GM20431 (cell line): ENCODE measurements around the gene GLT6D1.
"Not testable (repeated sequence)": the region's sequence is repeated elsewhere in the genome, so short reads cannot be mapped to it uniquely, and the experiment has no call there.

Source experiments
- in situ Hi-C: fragments of 300-500 bp; cut with MseI, MboI; formaldehyde crosslinking; loops from one replicate; pipeline ENCODE4 v1.15.0; 2020; ENCODE audit warnings: low sequenced_read_pairs; ENCODE audit not compliant: unreplicated experiment

GLT6D1 gene, protein sequence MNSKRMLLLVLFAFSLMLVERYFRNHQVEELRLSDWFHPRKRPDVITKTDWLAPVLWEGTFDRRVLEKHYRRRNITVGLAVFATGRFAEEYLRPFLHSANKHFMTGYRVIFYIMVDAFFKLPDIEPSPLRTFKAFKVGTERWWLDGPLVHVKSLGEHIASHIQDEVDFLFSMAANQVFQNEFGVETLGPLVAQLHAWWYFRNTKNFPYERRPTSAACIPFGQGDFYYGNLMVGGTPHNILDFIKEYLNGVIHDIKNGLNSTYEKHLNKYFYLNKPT

DNA sequence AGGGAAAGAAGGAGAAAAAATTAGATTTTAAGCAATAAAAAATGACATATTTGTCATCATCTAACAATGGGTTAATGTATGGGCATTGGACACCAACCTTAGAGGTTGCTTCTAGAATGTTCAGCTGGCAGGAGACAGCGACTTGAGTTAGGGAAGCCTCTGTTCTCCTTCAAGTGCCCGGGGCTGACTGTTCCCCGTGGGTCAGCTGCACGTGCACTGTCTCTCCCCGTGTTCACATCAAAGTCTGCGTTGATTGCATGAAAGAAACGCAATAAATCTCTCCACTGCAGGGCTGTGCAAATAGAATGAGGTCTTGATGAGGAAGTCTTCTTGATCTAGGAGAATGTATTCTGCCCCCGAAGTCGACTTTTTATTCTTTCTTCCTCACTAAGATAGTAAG lies at the start of gene GLT6D1:
GLT6D1 (minus strand) TSS at position 345 of the 400 bp plus-strand sequence. CDS start 353 bp downstream, outside the sequence.
- in situ Hi-C loops, result no loop called here

DNA sequence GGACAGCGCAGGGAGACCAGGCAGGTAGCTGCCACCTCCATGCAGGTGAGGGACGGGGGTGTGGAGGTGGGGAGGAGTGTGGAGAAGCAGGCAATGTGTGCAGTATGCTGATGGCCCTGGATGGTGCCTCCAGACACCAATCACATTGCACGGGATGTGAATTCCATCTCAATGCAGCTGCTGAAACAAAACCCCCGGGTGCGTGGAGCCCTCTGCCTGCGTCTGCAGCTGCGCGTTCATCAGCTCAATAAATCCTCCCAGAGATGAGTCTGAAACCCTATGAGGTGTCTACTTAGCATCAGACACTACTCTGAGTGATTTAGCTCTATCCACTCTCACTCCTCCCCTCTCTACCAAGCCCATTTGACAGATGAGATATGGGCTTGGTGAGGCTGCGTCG lies 49.7 kb upstream of the GLT6D1 start:
- in situ Hi-C loops, result no loop called here

DNA sequence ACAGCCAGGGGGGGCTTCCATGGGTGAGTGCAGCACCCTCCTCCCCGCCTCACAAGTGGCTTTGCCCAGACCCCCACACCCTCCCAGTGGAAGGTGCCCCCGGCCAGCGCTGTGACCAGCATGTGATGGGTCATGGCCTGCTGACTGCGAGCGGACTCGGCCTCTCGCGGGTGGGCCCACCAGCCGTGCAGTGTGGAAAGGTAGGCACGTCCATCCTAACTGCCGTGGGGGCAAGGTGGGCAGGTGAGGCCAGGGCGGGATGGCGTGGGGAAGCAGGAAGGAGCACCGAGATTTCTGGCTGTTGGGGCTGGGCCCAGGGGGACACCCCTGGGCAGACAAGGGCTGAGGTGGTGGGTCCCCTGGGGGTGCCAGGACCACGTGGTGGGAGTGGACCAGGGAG lies 47.9 kb upstream of the GLT6D1 start:
- in situ Hi-C loops, result no loop called here

DNA sequence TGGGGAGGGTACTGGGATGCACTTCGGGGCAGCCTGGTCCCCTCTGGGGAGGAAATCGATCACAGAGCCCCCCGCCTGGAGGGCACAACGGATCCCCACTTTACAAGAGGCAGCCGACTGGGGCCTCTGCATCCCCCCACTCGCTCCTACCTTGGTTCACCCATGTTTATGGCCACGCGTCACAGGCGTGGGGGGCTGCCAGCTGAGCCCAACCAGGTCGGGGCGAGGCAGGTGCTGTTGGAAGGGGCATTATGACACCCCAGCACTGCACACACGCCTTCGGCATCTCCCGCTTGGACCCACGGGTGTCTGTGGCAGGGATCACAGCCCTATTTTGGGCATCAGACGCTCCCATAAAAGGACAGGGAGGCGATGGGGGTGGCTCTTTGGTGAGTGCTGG lies 45.4 kb upstream of the GLT6D1 start:
- in situ Hi-C loops, result no loop called here

DNA sequence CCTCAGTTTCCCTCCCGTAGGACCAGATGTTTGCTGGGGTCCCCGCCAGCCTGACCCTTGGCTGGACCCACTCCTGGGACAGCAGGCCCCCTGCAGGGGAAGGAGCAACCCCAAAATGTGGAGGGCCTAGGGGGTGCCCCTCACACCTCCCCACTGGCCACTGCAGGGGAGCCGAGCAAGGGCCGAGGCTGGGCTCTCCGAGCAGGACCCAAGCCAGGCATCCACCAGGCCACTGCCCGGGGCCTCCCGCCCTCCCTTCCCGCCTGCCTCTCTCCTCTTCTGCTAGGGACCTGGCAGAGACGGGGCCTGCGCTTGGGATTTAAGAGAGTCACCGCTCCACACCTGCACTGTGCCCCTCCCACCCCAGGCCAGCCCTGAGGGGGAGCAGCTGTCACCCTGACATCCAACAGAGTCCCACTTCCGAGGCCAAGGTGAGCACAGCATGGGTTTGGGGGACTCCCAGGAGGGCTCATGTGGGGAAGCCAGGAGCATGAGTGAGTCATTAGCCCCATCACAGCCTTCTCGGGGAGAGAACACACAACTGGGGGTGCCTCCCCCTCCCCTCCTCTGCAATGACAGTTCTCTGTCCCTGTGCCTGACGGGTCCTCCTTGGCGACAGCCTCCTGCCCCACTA lies 44.2 kb upstream of the GLT6D1 start:
- in situ Hi-C loops, result no loop called here

DNA sequence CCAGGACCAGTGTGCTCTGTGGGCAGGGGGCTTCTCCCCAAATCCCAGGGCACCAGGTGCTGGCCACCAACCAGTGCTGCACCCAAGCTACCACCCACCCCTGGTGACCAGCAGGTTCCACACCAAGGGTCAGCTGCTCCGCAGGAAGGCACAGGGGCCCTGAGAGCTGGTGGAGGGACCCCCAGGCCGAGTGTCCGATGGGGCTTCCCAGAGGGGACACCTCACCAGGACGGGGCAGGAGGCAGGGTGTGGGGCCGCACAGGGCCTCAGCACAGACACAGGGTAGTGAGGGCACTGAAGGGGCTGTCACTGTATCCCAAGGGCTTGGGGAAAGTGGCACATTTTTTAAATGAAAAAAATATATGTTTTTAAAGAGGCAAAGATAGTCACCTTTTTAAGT lies 41.8 kb upstream of the GLT6D1 start:
- in situ Hi-C loops, result no loop called here

DNA sequence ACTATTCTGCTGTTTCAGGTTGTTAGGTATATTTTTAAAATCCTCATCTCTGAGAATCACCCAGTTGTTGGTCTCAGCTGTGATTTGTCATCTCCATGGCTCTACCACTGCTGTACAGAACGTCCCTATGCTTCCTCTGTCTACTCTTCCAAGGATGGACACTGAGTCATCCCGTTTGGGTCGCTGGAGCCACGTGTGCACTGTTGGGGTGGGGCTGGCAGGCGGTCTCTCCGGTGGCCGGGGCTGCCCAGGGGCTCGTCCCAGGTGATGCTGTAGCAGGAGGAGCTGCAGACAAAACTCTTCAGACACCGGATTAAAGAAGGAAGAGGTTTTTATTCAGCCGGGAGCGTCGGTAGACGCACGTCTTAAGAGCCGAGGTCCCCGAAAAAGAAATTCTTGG lies 40.7 kb upstream of the GLT6D1 start:
- in situ Hi-C loops, result no loop called here

DNA sequence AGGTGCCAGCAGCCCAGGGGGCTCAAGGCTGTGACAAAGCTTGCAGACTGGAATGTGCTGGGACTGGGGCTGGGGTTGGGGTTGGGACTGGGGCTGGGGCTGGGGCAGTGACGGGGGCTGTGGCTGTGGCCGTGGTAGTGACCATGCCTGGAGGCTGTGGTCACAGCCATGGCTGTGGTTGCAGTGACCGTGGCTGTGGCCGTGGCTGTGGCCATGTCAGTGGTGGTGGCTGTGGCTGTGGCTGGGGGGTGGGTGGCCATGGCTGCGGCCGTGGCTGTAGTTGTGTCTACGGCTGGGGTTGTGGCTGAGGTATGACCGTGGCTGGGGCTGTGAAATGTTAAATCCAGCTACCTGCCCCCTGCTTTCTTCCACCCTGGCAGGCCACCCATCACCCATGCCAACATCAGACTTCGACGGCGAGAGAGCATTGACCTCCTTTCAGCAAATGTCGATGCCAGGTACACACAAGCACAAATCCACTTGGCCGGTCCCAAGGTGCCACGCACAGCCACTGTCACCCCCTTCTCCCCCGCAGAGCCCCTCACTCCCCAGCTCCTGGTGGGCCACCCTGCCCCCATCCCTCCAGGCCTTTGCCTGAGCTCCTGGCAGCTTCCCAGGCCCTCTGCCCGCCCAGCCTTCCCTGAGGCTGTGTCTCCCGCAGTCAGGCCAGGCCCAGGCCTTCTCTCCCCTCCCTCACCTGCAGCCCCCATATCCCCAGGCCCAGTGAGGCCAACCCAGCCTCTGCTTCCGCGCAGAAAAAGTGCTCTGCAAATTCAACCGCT lies 39.1 kb upstream of the GLT6D1 start:
- in situ Hi-C loops, result no loop called here

DNA sequence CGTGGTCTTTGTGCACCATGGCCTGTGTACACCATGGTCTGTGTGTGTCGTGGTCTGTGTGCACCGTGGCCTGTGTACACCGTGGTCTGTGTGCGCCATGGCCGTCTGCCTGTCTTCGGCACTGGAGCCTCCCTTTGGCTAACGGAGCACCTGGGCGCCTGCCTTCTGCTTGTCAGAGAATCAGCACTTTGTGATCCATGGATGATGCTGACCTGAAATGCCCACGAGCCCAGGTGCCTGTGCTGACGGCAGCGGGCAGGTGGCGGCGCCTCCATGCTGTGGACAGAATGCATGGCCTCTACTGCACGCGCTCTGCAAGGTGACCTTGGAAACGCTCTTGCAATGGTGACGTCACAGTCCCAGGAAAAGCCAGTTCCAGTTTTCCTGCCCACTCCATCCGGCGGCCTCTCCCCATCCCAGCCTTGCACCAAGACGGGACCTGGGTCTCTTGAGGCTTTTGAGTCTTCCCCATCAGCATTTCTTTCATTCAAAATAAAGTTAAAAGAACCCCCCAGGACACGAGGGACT lies 38.4 kb upstream of the GLT6D1 start:
- in situ Hi-C loops, result no loop called here

DNA sequence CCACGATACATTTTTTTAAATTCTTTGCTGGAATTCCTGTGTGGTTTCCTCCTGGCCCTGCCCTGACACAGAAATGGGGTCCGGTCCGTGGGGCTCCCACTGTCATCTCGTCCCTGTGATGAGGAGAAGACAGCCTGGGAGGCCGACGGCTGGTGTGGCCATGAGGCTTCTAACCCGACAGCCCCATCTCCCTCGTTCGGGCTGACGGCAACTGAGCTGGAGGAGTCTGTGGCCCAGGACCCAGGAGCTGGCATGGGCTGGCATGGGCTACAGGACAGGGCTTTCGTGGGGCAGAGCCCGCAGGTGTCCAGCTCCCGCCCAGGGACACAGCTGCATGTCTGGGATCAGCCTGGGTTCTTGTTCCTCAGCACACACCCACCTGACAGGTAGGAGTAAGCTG lies 37.6 kb upstream of the GLT6D1 start:
- in situ Hi-C loops, result no loop called here

DNA sequence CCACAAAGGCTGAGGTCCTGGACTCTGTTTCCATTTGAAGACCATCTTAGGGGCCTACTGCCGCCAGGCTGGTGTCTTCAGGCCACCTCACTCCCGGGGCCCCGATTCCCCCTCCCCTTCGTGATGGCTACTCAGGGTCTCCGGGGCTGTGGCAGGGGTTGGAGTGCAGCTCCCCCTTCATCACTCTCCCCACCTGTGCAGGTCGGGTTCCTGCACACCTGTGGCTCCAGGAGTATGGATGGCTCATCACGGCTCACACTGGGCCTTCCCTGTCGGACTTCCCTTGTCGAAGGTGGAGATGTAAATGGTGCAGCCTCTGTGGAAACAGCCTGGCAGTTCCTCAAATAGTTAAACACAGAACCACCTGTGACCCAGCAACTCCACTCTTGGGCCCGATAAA lies 35.6 kb upstream of the GLT6D1 start:
- in situ Hi-C loops, result no loop called here

DNA sequence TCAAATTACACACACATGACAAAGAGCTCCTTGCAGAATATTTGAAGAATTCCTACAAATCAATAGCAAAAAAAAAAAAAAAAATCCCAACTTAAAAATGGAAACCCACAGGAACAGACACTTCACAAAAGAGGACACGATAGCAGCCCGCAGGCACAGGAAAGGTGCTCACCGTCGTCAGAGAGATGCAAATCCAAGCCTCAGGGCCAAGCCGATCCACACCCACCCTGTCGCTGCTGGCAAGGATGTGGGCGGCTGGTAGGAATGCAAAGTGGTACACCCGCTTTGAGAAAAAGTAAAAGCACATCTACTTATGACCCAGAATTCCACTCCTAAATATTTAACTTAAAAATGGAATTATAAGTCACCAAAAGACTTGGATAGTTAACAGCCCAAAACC lies 34.6 kb upstream of the GLT6D1 start:
- in situ Hi-C loops, result no loop called here

DNA sequence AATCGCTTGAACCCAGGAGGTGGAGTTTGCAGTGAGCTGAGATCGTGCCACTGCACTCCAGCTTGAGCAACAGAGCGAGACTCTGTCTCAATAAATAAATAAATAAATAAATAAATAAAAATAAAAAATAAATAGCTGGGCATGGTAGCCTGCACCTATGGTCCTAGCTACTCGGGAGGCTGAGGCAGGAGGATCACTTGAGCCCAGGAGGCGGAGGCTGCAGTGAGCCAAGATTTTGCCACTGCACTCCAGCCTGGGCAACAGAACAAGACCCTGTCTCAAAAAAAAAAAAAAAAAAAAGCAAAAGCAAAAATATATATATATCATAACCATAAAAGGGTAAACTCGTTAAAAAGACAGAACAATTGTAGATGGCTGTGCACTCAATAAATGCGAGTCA lies 33.4 kb upstream of the GLT6D1 start:
- in situ Hi-C loops, result not testable (repeated sequence)

DNA sequence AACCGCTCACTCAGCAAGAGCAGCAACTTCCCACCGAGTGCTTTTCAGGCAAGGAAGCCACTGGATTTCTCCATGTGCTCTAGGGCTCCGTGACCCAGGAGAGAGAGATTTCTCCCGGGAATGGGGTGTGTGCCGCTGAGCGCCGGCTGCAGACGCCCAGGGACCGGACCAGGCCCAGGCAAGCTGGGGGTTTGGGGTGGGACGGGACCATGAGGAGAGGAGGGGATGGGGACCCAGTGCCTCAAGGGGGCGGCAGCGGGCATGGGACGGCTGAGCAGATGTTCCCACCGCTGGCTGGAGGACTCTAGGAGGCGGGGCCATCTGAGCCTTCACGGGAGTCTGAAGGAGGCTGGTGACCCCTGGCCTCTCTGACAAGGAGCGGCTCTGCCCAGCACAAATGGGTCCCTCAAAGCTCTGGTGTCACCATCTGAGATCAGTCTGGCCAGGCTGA lies 32.3 kb upstream of the GLT6D1 start:
- in situ Hi-C loops, result no loop called here

DNA sequence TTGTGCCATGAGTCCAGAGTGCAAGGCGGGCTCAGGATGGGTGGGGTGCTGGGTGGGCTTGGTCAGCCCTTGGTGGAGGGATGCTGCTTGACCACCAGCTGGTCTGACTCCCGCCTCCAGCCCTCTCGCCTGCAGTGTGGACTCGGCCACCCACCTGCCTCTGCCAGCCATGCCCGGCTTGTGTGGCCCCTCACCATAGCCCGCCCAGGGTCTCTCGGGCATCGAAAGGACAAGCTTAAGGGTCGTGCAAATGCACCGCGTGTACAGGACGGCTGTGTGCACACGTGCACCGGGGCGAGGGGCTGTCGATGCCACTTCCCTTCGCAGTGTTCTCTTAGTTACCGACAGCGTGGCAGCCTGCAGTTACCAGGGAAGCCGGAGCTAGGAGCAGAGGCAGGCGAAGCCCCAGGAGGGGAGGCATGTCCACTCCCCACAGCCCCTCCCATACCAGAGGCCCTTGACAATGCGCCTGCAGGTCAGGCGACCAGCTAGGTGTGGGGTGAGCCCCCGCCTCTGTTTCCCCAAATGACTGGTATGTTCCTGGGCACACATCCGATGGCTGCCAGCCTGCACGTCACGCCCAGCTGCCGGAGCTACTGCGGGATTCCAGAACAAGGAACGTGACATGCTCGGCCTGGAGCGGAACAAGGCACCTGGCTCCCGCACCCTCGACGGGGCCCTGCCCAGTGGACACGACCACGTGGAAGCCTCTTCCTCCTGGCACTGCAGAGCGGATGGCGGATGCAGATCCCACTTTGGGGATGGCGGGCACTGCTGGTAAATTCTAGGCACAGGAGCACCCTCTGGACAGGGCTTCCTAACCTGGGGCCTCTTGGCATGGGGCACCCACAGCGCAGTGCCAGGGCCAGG lies 31.6 kb upstream of the GLT6D1 start:
- in situ Hi-C loops, result no loop called here

DNA sequence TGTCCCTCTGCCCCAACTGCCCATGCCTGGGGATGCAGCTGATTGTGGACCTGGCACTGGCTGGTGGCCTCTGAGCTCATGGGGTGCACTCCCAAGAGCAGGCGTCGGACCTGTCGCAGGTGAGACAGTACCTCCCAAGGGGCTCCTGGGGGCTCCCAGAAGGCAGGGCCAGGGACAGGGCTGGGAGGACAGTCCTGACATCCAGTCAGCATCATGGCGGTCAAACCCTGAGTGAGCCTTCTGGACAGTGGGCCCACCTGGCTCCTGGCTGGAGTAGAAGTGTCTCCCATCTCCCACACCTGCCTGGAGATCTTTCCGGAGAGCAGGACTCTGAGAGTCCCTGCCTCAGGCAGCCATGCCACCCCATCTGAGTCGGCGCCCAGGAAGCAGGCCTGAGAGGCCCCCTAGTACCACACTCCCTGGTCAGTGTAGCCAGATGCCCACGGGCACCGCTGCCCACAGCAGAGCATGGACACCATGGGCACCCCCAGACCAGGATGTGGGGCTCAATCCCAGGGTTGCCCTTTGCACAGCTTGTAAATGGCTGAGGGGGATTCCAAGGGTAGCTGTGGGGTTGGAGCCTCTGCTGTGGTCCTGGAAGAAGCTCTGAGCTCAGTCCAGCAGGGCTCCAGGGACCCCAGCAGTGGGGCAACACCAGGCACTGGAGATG lies 30.4 kb upstream of the GLT6D1 start:
- in situ Hi-C loops, result no loop called here

DNA sequence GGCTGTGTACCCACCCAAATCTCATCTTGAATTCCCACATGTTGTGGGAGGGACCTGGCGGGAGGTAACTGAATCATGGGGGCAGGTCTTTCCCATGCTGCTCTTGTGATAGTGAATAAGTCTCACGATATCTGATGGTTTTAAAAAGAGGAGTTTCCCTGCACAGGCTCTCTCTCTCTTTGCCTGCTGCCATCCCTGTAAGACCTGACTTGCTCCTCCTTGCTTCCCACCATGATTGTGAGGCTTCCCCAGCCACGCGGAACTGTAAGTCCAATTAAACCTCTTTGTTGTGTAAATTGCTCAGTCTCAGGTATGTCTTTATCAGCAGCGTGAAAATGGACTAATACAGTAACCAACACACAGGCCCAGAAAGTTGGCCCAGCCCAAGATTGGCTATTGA lies 29.7 kb upstream of the GLT6D1 start:
- in situ Hi-C loops, result not testable (repeated sequence)

DNA sequence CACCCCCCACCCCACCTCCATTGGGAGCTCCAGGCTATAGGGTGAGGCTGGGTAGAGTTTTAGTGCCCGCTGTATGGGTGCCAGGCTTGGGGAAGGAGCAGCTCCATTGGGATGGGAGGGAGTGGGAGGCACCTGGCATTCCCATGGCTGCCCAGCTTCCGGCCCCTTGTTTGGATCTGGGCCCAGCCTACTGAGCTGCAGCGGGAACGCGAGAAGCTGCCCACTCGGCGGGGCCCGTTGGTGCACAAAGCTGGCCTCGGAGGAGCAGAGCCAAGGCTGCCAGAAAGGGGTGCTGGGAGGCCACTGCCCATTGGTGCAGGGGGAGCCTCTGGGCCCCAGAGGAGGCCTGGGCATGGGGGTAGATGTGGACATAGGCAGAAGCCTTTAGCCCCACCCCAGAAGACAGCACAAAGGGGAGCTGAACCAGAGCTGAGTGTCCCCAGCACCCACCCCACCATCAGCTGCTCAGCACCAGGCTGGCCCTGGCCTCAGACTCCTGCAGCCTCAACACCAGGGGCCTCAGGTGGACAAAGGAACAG lies 28.2 kb upstream of the GLT6D1 start:
- in situ Hi-C loops, result no loop called here
